ENCODE data around the gene CHKA.

The CHKA gene

GRCh38 chr11:68040101-68040956 is 80.9 kb downstream of the CHKA start:
- no peak for TF ChIP-seq CTCF (IDR thresholded peaks at IDR 0.05)

DNA sequence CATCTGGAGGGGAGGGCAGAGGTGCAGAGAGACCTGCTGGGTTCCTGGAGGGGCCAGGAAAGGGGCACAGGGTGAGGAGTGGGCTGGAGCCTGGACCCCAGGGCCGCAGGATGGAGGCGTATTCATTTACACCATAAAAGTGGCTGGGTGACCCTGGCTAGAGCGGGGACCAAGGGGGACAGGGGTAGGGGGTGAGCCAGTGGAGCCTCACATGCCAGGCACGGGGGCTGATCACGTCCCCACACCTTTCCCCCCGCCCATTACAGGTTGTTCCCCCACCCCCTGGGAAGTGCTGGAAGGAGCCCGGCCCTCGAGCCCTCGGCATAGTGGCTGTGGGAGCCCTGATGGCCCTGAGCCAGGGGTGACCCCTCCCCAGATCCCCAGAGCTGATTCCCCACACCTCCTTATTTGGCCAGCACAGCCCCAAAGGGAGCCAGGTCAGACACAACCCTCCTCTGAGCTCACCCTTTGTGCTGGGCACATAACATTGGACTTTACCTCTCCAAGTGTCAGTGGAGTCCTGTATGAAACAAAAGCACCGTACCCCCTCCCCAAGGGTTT is 81.6 kb downstream of the CHKA start:
- TF ChIP-seq CTCF (IDR thresholded peaks at IDR 0.05), result no peak

- TF ChIP-seq CTCF (IDR thresholded peaks at IDR 0.05), result no peak
Measured at GRCh38 chr11:68038718-68039525, 82.3 kb downstream of the CHKA start, which contains the start of gene TCIRG1. Gene TCIRG1, plus strand, starts transcription at chr11:68039025. Its CDS starts 2,247 bp downstream, at chr11:68041272.

GRCh38 chr11:68038226-68038717 is 82.9 kb downstream of the CHKA start:
- no peak for TF ChIP-seq CTCF (IDR thresholded peaks at IDR 0.05)

- TF ChIP-seq CTCF (IDR thresholded peaks at IDR 0.05), result no peak
Measured at GRCh38 chr11:68037411-68038225, 83.6 kb downstream of the CHKA start.

DNA sequence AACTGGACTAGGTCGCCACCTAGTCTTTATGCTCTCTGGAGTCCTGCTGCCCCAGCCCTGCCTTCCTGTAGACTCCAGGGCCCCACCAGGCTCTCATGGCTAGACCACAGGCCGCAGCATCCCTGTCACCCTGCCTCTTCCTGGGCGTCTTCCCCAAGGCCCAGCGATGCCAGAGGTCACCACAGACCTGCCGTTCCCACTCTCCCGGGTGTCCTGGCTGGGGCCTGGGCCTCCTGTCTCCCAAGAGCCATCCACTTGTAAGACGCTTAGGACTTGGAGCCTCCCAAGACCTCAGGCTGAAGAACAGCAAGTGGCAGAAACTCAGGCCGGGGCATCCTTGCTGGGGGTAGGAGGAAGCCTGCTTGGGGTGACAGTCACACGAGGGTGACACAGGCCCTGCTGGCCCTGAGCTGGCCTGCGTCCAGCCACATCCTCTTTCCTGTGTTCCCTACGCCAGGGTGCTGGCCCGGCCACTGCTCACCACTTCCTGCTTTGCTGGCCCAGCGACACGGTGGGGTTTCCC is 84.4 kb downstream of the CHKA start:
- TF ChIP-seq CTCF (IDR thresholded peaks at IDR 0.05), result no peak
